GM12801 (cell line): Measurements from ENCODE around the gene A3GALT2.

ENCODE experiments used
- CTCF ChIP-seq: IDR thresholded peaks from one replicate; pipeline ENCODE4 v1.5.1; 2011; ENCODE audit warnings: control low read depth; ENCODE audit not compliant: insufficient read length; ENCODE audit errors: extremely low read depth

A3GALT2 gene

GRCh38 chr1:33317354-33317753, 3.5 kb downstream of the A3GALT2 start:
- TF ChIP-seq CTCF: no peak

- TF ChIP-seq CTCF: no peak
These were observed 4.3 kb downstream of the A3GALT2 start for GRCh38 chr1:33316601-33317000.

GRCh38 chr1:33314416-33314815, 6.5 kb downstream of the A3GALT2 start:
- no peak for TF ChIP-seq CTCF

GRCh38 chr1:33312413-33312749, 8.5 kb downstream of the A3GALT2 start:
- no peak for TF ChIP-seq CTCF

GRCh38 chr1:33311706-33312412, 9.0 kb downstream of the A3GALT2 start:
- no peak for TF ChIP-seq CTCF

- TF ChIP-seq CTCF: no peak
These were observed 10.2 kb downstream of the A3GALT2 start for GRCh38 chr1:33310702-33311101.

GRCh38 chr1:33307494-33307864, 13.4 kb downstream of the A3GALT2 start:
- TF ChIP-seq CTCF: no peak
